CD4-positive, alpha-beta T cell treated with Interferon alpha-2 for 1 hour (primary cell): Measurements from ENCODE around the gene SHISA9.
"Not testable (repeated sequence)": the region's sequence is repeated elsewhere in the genome, so short reads cannot be mapped to it uniquely, and the experiment has no call there.

Source experiments
- DNase-seq, 2 donors: peaks; one replicate each; pipeline ENCODE4 v3.0.0-alpha.2; 2020 to 2022

SHISA9 gene

GRCh38 chr16:12900599-12901203 is 697 bp upstream of the SHISA9 start:
- no peak for DNase-seq

GRCh38 chr16:12901204-12901596 is 198 bp upstream of the SHISA9 start:
- no peak for DNase-seq

DNA sequence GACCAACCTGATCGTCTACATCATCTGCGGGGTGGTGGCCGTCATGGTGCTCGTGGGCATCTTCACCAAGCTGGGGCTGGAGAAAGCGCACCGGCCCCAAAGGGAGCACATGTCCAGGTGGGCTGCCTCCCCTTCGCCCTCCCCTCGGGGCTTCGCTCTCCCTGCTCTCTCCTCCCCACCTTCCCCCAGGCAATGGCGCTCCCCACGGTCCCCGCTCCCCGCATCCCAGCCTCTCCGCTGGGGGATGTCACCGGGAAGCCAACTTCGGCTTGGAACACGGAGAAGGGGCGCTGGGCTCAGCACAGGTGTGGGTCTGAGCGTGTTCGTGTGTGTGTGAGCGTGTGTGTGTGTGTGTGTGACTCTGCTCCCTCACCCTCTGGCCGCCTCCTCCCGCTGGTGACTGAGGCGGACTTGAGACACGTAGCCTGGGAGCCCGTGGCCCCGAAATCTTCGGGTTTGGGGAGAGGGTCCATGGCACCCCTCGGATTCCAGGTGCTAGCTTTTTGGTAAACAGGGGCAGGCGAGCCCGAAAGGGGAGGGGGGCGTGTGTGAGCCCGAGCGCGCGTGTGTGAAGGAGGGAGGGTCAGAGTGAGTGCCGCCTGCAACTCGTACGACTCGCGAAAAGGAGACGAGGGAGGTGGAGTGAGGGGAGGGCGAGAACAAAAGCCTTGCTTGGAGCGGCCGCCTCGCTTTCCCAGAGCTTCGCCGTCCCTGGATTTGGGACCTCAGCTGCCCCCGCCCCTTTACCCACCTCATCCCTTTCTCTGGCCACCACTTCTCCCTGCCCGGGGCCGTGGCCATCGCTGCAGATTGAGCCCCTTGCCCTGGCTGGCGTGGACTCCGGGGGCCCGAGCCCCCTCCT is 1.3 kb downstream of the SHISA9 start:
- no peak for DNase-seq

DNA sequence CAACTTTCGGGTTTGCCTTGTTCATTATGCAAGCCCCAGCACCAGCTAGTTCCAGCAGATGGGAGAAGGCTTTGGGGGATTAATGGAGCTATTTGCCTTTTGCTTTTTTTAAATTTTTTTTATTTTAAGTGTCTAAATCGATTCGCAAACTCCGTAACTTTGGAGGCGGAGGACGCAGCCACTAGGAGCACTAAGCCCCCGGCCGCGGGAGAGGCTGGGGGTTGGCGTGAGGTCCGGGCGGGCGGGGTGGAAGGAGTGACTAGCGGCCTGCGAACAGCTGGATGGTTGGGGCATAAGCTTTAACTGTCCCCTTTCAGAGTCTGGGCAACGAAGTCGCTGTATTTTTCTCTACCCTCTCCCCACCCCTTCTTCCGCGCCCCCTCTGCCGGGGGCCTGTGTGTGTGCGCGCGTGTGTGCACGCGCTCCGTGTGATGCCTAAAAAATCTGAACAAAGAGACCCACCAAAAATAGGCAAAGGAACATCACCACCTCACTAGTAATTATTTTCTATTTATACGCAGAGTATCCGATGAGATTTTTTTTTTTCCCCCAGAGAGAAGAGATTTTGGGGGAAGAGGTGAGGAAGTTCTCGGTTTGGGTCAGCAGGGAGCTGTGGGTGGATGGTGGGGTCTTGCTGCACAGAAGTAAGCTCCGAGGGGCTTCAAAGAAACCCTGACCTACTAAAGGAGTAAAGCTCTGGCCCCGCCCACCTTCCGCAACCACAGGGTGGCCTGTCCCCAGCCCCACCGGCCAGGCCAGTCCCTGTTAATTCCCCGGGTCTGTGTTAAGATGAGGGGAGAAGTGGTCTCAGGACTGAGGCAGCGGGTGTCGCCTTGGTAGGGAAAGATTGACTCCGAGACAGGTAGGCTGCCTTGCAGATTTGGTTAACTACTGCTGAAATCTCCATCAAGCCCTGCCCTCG is 2.3 kb downstream of the SHISA9 start:
- DNase-seq = no peak

- DNase-seq = no peak
These were observed 2.9 kb downstream of the SHISA9 start for GRCh38 chr16:12904329-12904671.

GRCh38 chr16:12906271-12906670 is 4.9 kb downstream of the SHISA9 start:
- no peak for DNase-seq

DNA sequence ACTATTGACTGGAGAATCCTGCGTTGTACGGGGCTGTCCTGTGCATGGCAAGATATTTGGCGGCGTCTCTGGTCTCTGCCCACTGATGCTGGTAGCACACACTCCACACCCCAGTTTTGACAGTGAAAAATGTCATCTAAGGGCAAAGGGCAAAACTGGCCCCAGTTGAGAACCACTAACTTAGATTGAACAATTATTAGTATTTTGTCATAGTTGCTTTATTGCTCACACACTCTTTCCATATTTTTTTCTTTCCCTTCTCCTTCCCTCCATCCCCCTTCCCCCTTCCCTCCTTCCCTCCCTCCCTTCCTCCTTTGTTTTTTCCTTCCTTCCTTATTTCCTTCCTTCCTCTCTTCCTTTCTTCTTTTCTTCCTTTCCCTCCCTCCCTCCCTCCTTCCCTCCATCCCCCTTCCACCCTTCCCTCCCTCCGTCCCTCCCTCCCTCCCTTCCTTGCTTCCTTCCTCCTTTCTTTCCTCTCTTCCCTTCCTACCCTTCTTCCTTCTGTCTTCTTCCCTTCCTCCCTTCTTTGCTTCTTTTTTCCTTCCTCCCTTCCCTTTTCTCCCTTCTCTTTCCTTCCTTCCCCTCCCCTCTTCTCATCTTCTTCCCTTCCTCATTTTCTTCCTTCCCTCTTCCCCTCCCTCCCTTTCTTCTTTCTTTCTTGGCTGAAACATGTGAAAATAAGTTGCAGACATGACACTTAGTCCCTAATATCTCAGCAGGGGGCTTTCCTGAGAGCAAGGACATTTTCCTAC is 5.5 kb downstream of the SHISA9 start:
- no peak for DNase-seq

GRCh38 chr16:12907670-12908233 is 6.4 kb downstream of the SHISA9 start:
- DNase-seq = no peak

GRCh38 chr16:12917246-12917645 is 15.8 kb downstream of the SHISA9 start:
- DNase-seq = no peak

DNA sequence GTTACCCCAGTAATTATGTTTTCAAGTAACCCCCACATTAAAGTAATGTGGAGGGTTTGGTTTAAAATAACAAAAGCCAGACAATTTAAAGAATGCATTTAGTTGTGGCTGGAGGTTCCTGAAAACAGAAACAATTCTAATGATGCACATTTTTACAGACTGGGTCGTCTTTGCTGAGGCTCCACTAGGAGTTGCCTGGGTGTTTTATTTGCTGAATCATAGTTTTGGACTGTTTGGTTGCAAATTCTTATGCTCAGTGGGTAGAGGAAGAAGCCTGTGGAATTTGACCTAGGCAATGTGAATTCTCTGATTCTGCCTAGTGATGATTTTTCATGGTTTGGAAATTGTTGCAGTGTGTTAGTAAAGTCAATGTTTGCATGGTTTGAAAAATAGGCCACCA is 16.3 kb downstream of the SHISA9 start:
- no peak for DNase-seq

DNA sequence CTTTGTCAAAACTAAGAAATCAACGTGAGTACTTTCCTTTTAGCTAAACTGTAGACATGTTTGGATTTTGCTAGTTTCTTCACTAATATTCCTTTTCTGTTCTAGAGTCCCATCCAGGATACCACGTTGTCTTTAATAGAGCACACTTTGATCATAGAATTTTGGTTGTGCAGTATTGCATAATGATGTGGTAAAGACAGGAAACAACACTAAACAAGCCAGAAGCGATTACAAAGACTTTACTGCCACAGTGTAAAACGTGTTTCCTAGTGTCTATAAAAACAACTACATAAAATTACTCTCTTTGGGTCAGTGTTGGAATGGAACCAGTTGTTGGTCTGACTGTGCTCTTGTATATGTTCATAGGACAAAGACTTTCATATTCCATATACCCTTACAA is 19.3 kb downstream of the SHISA9 start:
- no peak for DNase-seq

DNA sequence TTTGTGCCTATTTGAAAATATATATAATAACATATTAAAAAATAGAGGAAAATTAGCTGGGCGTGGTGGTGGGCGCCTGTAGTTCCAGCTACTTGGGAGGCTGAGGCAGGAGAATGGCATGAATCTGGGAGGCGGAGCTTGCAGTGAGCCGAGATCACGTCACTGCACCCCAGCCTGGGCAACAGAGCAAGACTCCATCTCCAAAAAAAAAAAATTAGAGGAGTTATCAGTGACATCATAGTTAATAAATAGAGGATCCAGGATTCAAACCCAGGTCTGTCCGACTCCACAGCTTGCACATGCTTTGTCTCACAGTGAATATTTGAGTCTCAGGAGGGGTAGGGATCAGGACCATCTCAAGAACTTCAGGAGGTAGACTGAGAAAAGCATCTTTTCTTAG is 22.2 kb downstream of the SHISA9 start:
- DNase-seq = not testable (repeated sequence)

DNA sequence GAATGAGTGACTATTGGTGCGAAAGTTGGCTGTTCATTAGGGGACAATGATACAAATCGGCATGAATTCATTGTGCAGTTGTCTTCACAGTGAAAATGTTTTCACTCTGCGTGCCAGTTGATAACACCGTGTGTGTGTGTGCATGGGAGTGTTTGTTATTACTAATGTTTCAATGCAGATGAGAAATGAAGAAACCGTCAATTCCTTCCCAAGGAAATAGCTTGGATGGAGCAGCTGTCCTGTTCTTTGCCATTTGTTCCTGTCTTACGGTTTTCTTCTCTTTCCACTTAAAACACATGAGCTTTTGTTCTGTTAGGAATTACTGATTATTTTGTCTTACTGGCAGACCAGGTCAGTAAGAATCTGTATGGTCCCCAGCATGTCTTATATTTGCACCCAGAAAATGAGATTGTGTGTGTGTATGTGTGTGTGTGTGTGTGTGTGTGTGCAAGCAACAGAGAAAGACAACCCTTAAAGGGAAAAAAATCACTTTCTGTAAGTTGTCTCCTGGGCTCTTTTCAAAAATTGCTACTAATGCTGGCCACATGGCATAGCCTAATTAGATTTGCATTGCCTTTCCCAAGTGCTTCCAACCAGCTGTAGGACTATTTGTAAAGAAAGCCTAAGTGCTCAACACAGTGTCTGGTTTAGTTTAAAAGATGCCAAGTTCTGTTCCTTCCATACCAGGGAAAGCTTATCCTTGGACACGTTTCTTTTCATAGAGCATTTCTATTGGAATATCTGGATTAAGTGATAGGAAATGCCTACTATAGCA is 23.8 kb downstream of the SHISA9 start:
- DNase-seq = no peak

GRCh38 chr16:12927591-12927990 is 26.2 kb downstream of the SHISA9 start:
- no peak for DNase-seq

- no peak for DNase-seq
These were observed 29.5 kb downstream of the SHISA9 start for GRCh38 chr16:12930881-12931280.

DNA sequence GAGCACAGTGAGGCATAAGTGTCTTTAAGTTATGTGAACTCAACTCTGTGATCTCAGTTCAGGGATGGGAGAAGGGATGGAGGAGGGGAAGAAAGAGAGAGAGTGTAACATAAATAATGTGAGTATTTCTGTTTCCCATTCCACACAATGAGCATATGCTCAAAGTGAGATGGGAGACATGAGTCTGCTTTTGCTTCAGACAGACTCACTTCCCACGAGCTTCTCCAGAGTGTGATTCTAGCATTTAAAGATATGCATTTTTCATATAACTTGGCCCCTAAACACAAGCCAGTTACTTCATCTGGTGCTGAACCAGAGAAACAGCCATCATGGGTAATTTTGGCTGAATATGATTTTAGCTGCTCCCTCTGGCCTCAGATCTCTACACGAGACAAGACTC is 35.0 kb downstream of the SHISA9 start:
- no peak for DNase-seq

GRCh38 chr16:12941896-12942295 is 40.5 kb downstream of the SHISA9 start:
- no peak for DNase-seq

DNA sequence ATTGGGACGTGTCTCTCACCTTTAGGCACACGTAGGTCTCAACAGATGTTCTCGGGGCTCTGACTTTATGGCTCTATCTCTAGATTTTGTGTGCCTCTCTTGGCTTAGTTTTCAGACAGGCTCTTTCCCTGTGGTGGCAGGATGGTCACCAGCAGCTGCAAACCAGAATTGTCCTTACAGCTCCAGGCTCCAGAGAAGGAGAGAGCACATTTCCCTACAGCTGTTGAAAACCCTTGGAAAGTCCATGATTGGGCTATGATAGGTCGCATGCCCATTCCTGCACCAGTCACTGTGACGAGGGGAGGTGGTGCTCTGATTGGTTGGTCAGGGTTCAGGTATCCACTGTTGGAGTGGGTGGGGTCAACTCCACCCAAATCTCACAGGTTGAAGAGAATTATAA is 41.5 kb downstream of the SHISA9 start:
- no peak for DNase-seq

DNA sequence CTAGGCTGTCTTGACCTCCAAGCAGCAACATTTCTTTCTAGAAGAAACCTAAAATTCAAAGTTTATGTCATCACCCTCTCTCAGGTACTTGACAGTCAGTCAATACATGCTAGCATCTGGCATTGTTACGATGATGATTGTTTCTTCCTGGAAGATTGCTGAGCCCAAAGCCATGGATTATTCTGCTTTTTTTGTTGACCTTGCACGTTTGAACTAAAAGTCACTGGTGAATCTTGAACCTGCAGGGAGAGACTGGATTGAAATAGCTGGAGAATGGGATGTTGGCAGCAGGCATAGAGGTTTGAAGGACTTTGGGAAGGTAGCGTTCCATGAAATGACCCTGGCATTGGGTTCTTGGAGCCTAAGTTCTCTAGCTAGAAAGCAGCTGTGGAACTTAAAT is 42.9 kb downstream of the SHISA9 start:
- DNase-seq = no peak

- no peak for DNase-seq
These were observed 50.0 kb downstream of the SHISA9 start for GRCh38 chr16:12951392-12951791.

DNA sequence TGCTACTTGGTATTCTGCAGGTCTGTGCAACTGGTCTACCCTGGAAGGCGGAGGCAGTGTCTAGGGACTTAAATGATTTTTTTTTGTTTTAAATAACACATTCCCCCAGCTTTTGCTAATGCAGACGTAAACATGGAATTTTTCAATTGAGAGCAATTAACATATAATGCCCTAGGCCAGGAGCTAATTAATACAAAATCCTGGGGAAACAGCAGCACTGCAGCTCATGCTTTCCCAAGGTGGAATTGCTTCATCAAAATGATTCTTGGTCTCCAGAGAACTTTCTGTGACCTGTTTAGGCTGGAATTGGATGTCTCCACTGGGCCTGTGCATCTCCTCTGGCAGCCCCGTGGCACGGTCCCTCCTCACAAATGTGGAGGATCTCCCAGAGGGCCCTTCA is 50.6 kb downstream of the SHISA9 start:
- no peak for DNase-seq

- no peak for DNase-seq
These were observed 57.0 kb downstream of the SHISA9 start for GRCh38 chr16:12958366-12958765.
